Measurements from ENCODE around the gene PDIA5.

GRCh38 chr3:123089611-123090331, 22.9 kb downstream of the PDIA5 start:
- no peak for TF ChIP-seq CTCF (optimal IDR thresholded peaks at IDR 0.05 in 1 of 3, IDR thresholded peaks at IDR 0.05 in 1 of 3, conservative IDR thresholded peaks at IDR 0.05 in 1 of 3; ENCODE audit: extremely low read depth in 1 of 3, insufficient read depth in 2 of 3, low read length in 3 of 3)
- no peak for TF ChIP-seq EZH2 (IDR thresholded peaks at IDR 0.05; ENCODE audit: low read length)

Data from keratinocyte (primary cell).